ENCODE results near the gene GNAO1.

GNAO1 gene

GRCh38 chr16:56311208-56312027 is 120.1 kb downstream of the GNAO1 start:
- DNase-seq (ENCODE audit: low read depth, low spot score) = no peak

GRCh38 chr16:56312028-56312300 is 120.7 kb downstream of the GNAO1 start:
- DNase-seq (ENCODE audit: low read depth, low spot score) = no peak

- DNase-seq (ENCODE audit: low read depth, low spot score) = no peak
Observed at GRCh38 chr16:56312556-56312955, 121.3 kb downstream of the GNAO1 start.

- DNase-seq (ENCODE audit: low read depth, low spot score) = no peak
Observed at GRCh38 chr16:56314244-56314850, 123.1 kb downstream of the GNAO1 start.

GRCh38 chr16:56315955-56316354 is 124.7 kb downstream of the GNAO1 start:
- DNase-seq (ENCODE audit: low read depth, low spot score) = no peak

- no peak for DNase-seq (ENCODE audit: low read depth, low spot score)
Observed at GRCh38 chr16:56316545-56316944, 125.3 kb downstream of the GNAO1 start.

GRCh38 chr16:56317998-56318826 is 126.9 kb downstream of the GNAO1 start:
- DNase-seq (ENCODE audit: low read depth, low spot score) = peak; percentile 55

GRCh38 chr16:56318827-56319140 is 127.5 kb downstream of the GNAO1 start:
- no peak for DNase-seq (ENCODE audit: low read depth, low spot score)

GRCh38 chr16:56319376-56319775 is 128.1 kb downstream of the GNAO1 start:
- no peak for DNase-seq (ENCODE audit: low read depth, low spot score)

GRCh38 chr16:56320056-56320455 is 128.8 kb downstream of the GNAO1 start:
- DNase-seq (ENCODE audit: low read depth, low spot score) = no peak

GRCh38 chr16:56320811-56321558 is 129.7 kb downstream of the GNAO1 start:
- no peak for DNase-seq (ENCODE audit: low read depth, low spot score)

GRCh38 chr16:56321571-56321970 is 130.3 kb downstream of the GNAO1 start:
- DNase-seq (ENCODE audit: low read depth, low spot score) = no peak

GRCh38 chr16:56324406-56324805 is 133.1 kb downstream of the GNAO1 start:
- DNase-seq (ENCODE audit: low read depth, low spot score) = no peak

- DNase-seq (ENCODE audit: low read depth, low spot score) = no peak
Observed at GRCh38 chr16:56325956-56326355, 134.7 kb downstream of the GNAO1 start.

- DNase-seq (ENCODE audit: low read depth, low spot score) = no peak
Observed at GRCh38 chr16:56327071-56327928, 136.0 kb downstream of the GNAO1 start.

- no peak for DNase-seq (ENCODE audit: low read depth, low spot score)
Observed at GRCh38 chr16:56327929-56328258, 136.6 kb downstream of the GNAO1 start.

- no peak for DNase-seq (ENCODE audit: low read depth, low spot score)
Observed at GRCh38 chr16:56328276-56329022, 137.2 kb downstream of the GNAO1 start.

- no peak for DNase-seq (ENCODE audit: low read depth, low spot score)
Observed at GRCh38 chr16:56329887-56330286, 138.6 kb downstream of the GNAO1 start.

GRCh38 chr16:56330476-56330875 is 139.2 kb downstream of the GNAO1 start:
- no peak for DNase-seq (ENCODE audit: low read depth, low spot score)

GRCh38 chr16:56331399-56331798 is 140.1 kb downstream of the GNAO1 start:
- DNase-seq (ENCODE audit: low read depth, low spot score) = no peak

- no peak for DNase-seq (ENCODE audit: low read depth, low spot score)
Observed at GRCh38 chr16:56331915-56332314, 140.6 kb downstream of the GNAO1 start.

Measured in activated CD4-positive, CD25-positive, alpha-beta regulatory T cell treated with anti-CD3 and anti-CD28 coated beads, Interleukin-2, amount 50 U/mL, for 16 hours (primary cell).